ENCODE measurements around the gene NDUFV1.
"Not testable (repeated sequence)": the region's sequence is repeated elsewhere in the genome, so short reads cannot be mapped to it uniquely, and the experiment has no call there.

GRCh38 chr11:67604119-67604518 is 2.6 kb upstream of the NDUFV1 start:
- not testable (repeated sequence) for TF ChIP-seq POLR2AphosphoS5 (IDR thresholded peaks at IDR 0.05; ENCODE audit: borderline replicate concordance, low read depth, low read length); EZH2 (IDR thresholded peaks at IDR 0.05)
